Prostate gland (tissue), 2 donors: ENCODE results near the gene LTV1. TPM values are rescaled to one million over a fixed set of nuclear protein-coding genes. Genes with fewer than 3 reads are reported as not detected.
"Not testable (repeated sequence)": the region's sequence is repeated elsewhere in the genome, so short reads cannot be mapped to it uniquely, and the experiment has no call there.

Source experiments
- DNase-seq: peaks from one replicate; pipeline ENCODE4 v3.0.0-alpha.2; 2019; ENCODE audit warnings: low spot score
- H3K27ac ChIP-seq, 2 donors: fragments of 200-600 bp; sonication (generic); 2 replicates each; pipeline ENCODE4 v1.5.1; 2017 to 2019
- H3K27me3 ChIP-seq: fragments of 200-600 bp; sonication (generic); replicated peaks from 2 replicates; pipeline ENCODE4 v1.5.1; 2019; ENCODE audit not compliant: insufficient read depth
- H3K36me3 ChIP-seq, 2 donors: fragments of 200-600 bp; sonication (generic); 1 replicate in 1 of 2; 2 replicates in 1 of 2; pipeline versions ENCODE4 v1.5.1 to v1.8.1; 2017 to 2019
- H3K4me1 ChIP-seq: fragments of 200-600 bp; sonication (generic); replicated peaks from 2 replicates; pipeline ENCODE4 v1.5.1; 2019
- H3K4me3 ChIP-seq, 2 donors: fragments of 200-600 bp; sonication (generic); 2 replicates each; pipeline ENCODE4 v1.5.1; 2017 to 2019
- H3K9me3 ChIP-seq: fragments of 200-600 bp; sonication (generic); 2 replicates; pipeline ENCODE4 v1.5.1; 2017
- CTCF ChIP-seq, 4 experiments: fragments of 200-600 bp in 2 of 4; fragments of 450-650 bp in 2 of 4; sonication (generic) in 2 of 4; IDR thresholded peaks; 1 replicate in 3 of 4; 2 replicates in 1 of 4; pipeline ENCODE4 v1.5.1; 2016 to 2019; ENCODE audit warnings: antibody characterized with exemption in 4 of 4, mild to moderate bottlenecking in 2 of 4, moderate library complexity in 2 of 4
- POLR2A ChIP-seq: fragments of 450-650 bp; IDR thresholded peaks from one replicate; pipeline ENCODE4 v1.6.1; 2016; ENCODE audit warnings: antibody characterized with exemption, mild to moderate bottlenecking
- POLR2AphosphoS5 ChIP-seq: sonication (generic); formaldehyde crosslinking; IDR thresholded peaks from one replicate; pipeline ENCODE4 v1.6.1; 2017; ENCODE audit warnings: antibody characterized with exemption
- WGBS: methylation state at CpG from one replicate; pipeline ENCODE4 v1.1.5; 2018; 5-methylcytosine and 5-hydroxymethylcytosine counted together
- intact Hi-C: fragments of 100-400 bp; cut with DNase I; formaldehyde crosslinking; loops from one replicate; pipeline ENCODE4 v1.14.2; 2022
- total RNA-seq, 2 donors: library from RNA; depleted of rRNA; stranded (reverse); fragments of >200 nt; gene quantifications; one replicate each; pipeline ENCODE4 v1.1.0, GENCODE V29; 2016

The LTV1 gene
- 10 to 100 TPM in 1 of 2 donors, 1 to 10 TPM in 1; 7.8 to 14.4 TPM for total RNA-seq

GRCh38 chr6:143842902-143843676 is at the start of gene LTV1:
TSS of gene LTV1 (plus strand) at chr6:143843338. CDS start at chr6:143843478, 140 bp downstream.
- WGBS: under 1% methylated on average over 57 of the region's 64 CpGs
- no peaks in the 10 kb centered on the region for H3K27me3 ChIP-seq
- peak; percentile 38 for TF ChIP-seq POLR2A
- peak in 2 of 4 experiments; percentile 19 to 34 for TF ChIP-seq CTCF (IDR thresholded peaks at IDR 0.05)
- TF ChIP-seq POLR2AphosphoS5: peak; percentile 92
- H3K36me3 ChIP-seq: no peaks in the 10 kb centered on the region
- peak; percentile 96 for DNase-seq
- intact Hi-C loops: loop anchor here (5.0 to 10.0 kb wide), 4 partner anchors 66 to 372 kb away; partner anchors contain the start of gene PHACTR2
- H3K4me1 ChIP-seq: peaks cover 5% of the 10 kb centered on the region
- H3K4me3 ChIP-seq: peak within 1 kb of the TSS; percentile 55 to 59
- no peaks in the 10 kb centered on the region for H3K9me3 ChIP-seq
- H3K27ac ChIP-seq: peak within 1 kb of the TSS; percentile 93

- H3K27ac ChIP-seq, DNase-seq, H3K36me3 ChIP-seq, intact Hi-C loops, H3K4me3 ChIP-seq, H3K4me1 ChIP-seq, H3K27me3 ChIP-seq, H3K9me3 ChIP-seq: not testable (repeated sequence)
- 96% methylated on average over 2 of the region's 2 CpGs for WGBS
Measured at GRCh38 chr6:143796551-143796950, 46.6 kb upstream of the LTV1 start.

GRCh38 chr6:143798487-143798886 is 44.7 kb upstream of the LTV1 start:
- H3K27me3 ChIP-seq, H3K27ac ChIP-seq, H3K4me1 ChIP-seq, H3K4me3 ChIP-seq, DNase-seq, intact Hi-C loops, H3K9me3 ChIP-seq, H3K36me3 ChIP-seq: not testable (repeated sequence)
- WGBS: 98% methylated on average over 3 of the region's 3 CpGs

GRCh38 chr6:143802833-143803565 is 40.1 kb upstream of the LTV1 start:
- no peaks in the 10 kb centered on the region for H3K9me3 ChIP-seq
- no peak for TF ChIP-seq CTCF (IDR thresholded peaks at IDR 0.05)
- no peak for TF ChIP-seq POLR2A
- no peak for TF ChIP-seq POLR2AphosphoS5
- no peak for DNase-seq
- intact Hi-C loops: no loop called here
- no peaks in the 10 kb centered on the region for H3K27me3 ChIP-seq
- no peak overlapping the region for H3K27ac ChIP-seq
- no peaks in the 10 kb centered on the region for H3K36me3 ChIP-seq
- H3K4me3 ChIP-seq: no peak overlapping the region
- WGBS: 98% methylated on average over 8 of the region's 8 CpGs
- H3K4me1 ChIP-seq: no peaks in the 10 kb centered on the region

- H3K27me3 ChIP-seq: no peaks in the 10 kb centered on the region
- no peak overlapping the region for H3K4me3 ChIP-seq
- no peak for DNase-seq
- no peak for TF ChIP-seq POLR2AphosphoS5
- TF ChIP-seq CTCF (IDR thresholded peaks at IDR 0.05): no peak
- TF ChIP-seq POLR2A: no peak
- H3K9me3 ChIP-seq: no peaks in the 10 kb centered on the region
- no peaks in the 10 kb centered on the region for H3K36me3 ChIP-seq
- no peak overlapping the region for H3K27ac ChIP-seq
- WGBS: 91% methylated on average over 9 of the region's 9 CpGs
- intact Hi-C loops: no loop called here
- H3K4me1 ChIP-seq: no peaks in the 10 kb centered on the region
Measured at GRCh38 chr6:143803769-143804568, 39.2 kb upstream of the LTV1 start.
